Stimulated activated CD8-positive, alpha-beta memory T cell treated with anti-CD3 and anti-CD28 coated beads, Interleukin-15, amount 100 ng/mL, for 1 hour (primary cell): Measurements from ENCODE around the gene NOX5.

Experiments
- DNase-seq: peaks from one replicate; pipeline ENCODE4 v3.0.0-alpha.2; 2020; ENCODE audit warnings: low read depth

Gene NOX5

DNA sequence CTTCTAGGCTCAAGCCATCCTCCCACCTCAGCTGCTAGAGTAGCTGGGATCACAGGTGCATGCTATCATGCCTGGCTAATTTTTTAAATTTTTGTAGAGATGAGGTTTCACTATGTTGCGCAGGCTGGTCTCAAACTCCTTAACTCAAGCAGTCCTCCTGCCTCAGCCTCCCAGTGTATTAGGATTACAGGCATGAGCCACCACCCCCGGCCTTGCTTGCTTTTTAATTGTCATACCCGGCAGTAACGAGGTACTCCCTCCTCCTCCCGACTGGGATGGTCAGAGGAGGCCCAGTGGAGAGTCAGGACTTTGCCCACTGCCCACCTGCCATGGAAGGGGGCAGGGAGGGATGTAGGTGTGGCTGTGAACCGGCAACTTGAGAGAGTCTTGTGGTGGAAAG lies 4.5 kb downstream of the NOX5 start:
- DNase-seq = no peak

DNA sequence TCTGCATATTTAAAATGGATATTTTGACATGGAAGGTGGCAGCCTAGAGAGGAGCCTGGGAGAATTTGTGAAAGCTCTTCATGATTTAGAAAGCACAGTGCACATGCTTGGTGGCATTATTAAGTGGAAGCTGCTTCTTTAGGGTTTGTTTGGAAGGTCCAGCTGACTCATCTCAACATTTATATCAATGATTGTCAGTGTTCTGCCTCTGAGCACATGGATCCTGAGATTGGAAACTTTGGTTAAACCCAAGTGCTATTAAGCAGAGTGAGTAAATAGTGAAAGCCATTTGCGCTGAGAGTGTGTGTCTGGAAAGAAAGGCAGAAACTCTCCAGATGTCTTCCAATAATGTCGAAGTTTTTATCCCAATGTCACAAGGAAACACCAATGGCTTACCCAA lies 7.4 kb downstream of the NOX5 start:
- DNase-seq = no peak

DNA sequence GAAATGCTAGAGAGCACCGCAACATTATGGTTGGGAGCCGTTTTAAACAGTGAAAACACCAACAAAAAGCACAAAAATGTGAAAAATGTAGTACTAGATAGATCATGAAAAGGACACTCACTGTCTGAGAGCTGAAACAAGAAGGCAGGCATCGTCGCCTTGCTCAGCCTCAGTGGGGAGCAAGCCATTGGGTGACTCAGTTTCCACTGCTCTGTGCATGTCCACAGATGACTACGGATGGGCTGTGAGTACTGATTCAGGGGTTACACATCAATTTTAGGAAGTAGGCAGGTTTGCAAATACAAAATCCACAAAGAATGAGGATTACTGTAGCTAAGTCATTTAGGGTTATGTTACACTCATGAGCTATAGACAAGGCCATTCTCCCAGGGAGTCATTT lies 10.8 kb downstream of the NOX5 start:
- DNase-seq = no peak

GRCh38 chr15:69026355-69026754 lies 11.9 kb downstream of the NOX5 start:
- no peak for DNase-seq

DNA sequence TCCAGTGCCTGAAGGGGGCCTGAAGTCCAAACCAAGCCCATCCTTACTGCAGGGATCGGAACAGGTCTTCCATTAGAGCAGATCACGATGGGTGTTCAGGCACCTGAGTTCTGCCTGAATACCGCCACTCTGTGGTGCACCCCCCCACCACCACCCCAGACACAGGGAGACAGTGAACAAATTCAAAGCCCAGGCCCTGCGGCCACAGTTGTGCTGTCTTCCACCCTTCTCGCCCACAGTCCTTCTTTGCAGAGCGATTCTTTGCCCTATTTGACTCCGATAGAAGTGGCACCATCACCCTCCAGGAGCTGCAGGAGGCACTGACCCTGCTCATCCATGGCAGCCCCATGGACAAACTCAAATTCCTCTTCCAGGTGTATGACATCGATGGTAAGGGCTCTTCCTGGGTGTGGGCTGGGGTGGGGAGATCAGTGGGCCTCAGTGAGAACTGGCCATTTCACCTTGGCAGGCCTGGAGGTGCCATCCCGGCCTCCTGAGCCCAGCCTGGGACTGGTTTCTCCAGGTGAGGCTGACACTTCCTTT lies 13.6 kb downstream of the NOX5 start:
- DNase-seq = no peak

DNA sequence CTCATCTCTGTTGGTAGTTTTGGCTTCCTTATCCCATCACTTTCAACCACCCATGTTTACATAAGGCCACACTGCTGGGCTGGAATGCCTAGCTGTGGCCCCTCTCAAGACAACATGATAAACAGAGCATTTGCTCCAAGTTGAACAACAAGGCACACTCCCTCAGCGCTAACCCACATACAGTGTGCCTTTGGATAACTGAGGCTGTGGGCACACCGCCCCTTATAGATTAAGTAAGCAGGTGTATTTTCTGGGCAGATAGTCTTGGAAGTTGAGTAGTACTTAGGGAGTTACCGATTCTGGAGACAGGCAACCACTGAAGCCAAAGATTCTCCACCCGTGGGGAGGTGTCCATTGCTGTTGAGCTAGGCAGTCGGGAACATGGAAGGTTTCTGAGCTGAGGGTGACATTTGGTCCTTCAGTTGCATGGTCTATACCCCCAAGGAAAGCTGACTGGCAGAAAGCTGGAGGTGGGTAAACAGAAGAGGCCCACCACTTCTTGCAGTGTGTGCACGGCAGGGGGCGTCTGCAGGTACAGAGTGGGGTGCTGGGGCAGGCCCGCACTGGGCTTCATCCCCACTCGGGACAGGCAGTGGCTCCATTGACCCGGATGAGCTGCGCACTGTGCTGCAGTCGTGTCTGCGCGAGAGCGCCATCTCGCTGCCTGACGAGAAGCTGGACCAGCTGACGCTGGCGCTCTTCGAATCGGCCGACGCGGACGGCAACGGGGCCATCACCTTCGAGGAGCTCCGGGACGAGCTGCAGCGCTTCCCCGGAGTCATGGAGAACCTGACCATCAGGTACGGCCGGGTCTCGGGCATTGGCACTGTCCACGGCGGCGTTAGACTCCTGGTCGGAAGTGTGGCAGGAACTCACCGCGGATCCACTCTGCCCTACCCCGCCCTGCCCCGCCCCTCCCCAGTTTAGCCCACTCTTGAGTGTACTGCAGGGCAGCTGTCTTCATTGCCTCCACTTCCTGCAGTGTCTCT lies 16.8 kb downstream of the NOX5 start:
- no peak for DNase-seq

GRCh38 chr15:69032031-69032430 lies 17.5 kb downstream of the NOX5 start:
- no peak for DNase-seq

GRCh38 chr15:69032703-69033373 lies 18.3 kb downstream of the NOX5 start:
- no peak for DNase-seq

DNA sequence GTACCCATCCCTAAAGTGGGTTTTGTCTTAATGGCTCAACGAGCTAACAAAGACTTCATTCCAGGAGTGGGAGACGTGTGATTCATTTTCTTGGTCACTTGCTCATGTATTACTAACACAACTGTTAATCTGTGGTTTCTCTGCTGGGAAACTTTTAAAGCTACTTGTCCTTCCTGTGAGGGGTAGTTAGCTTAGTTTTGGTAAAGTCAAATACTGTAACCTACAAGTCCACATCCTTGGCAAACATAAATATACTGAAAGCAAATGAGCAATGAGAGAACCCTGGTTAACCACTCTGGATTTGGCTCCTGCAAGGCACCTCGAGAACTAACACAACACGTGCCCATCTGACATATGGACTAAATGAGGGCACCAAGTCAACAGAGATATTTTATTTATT lies 19.9 kb downstream of the NOX5 start:
- DNase-seq = no peak

- no peak for DNase-seq
Measured at GRCh38 chr15:69035205-69035917, 20.9 kb downstream of the NOX5 start.

DNA sequence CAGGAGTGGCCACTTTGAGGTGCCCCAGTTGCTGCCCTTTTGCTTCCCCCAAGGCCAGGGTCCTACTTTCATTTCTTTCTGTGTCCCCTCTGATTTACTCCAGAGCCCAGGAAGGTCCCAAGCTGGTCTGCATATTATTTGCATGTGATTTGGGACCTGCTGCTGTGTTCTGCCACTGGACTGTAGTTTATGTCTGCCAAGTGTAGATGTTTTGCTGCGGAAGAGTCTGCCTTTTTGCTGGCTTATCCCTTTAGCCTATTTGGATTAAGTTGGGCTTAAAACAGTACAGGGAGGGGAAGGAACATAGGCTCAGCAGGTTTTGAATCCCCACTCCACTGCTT lies 21.4 kb downstream of the NOX5 start:
- no peak for DNase-seq

DNA sequence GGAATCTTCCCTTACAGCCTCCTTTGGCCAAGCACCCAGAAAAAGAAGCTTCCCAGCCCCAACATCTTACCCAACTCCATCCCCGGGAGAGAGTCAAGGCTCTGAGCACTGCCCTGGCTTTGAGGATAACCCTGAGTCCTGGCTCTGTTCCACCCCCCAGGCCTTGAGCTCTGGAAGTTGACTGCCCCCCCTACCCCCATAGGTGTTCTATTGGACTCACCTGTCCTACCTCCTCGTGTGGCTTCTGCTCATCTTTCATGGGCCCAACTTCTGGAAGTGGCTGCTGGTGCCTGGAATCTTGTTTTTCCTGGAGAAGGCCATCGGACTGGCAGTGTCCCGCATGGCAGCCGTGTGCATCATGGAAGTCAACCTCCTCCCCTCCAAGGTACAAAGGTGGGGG lies 22.3 kb downstream of the NOX5 start:
- DNase-seq = no peak

- no peak for DNase-seq
Measured at GRCh38 chr15:69037482-69037881, 23.0 kb downstream of the NOX5 start.

DNA sequence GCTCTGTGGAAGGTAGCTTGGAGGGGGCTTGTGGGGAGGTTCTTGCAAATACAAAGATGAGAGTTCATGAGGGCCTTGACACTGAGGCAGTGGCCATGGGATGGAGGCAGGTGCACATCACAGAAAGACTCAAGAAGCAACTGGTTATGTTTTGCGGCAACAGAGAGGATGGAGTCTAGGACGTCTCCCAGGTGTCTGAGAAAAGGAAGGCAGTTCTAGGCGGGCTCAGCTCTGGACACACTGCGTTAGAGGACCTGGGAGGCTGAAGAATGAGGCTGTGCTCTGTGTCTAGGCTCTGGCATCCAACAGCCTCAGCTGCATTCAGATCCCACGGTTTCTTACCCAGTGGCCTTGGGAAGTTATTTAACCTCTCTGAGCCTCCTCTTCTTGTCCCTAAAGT lies 23.5 kb downstream of the NOX5 start:
- DNase-seq = no peak

- DNase-seq = no peak
Measured at GRCh38 chr15:69038508-69038907, 24.0 kb downstream of the NOX5 start.

DNA sequence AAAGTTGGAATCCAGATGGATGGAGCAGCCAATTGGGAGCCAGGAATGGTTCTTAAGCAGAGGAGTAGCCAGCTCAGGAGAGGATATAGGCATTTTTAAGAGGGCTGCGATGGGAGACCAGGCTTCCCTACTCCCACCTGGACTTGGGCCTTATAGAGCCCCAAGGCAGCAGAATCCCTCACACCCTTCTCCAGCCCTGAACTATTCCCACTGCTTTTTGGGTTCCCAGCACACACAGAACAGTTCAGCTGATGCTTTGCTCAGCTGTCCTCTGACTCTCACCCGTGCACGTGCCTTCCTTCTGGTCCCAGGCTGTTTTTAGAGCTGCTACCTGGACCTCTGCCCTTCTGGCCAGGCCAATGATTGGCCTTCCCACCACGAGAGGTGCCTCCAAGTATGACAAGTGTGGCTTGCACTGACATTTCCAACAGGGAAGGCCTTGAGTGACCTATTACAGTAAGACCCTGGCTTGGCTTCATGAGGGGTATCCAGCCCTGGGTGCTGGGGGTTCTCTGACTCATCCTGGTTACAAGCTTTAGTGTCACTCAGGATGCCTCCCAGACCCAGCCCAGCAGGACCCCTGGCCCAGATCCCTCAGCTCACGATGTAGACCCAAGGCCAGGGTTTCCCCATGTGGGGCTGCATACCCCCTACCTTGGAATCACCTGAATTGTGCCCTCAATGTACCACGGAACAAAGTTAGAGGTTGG lies 25.2 kb downstream of the NOX5 start:
- no peak for DNase-seq

- no peak for DNase-seq
Measured at GRCh38 chr15:69042531-69042930, 28.0 kb downstream of the NOX5 start.

- no peak for DNase-seq
Measured at GRCh38 chr15:69045802-69046201, 31.3 kb downstream of the NOX5 start.

GRCh38 chr15:69046781-69047180 lies 32.3 kb downstream of the NOX5 start:
- no peak for DNase-seq

- no peak for DNase-seq
Measured at GRCh38 chr15:69049976-69050375, 35.5 kb downstream of the NOX5 start.

DNA sequence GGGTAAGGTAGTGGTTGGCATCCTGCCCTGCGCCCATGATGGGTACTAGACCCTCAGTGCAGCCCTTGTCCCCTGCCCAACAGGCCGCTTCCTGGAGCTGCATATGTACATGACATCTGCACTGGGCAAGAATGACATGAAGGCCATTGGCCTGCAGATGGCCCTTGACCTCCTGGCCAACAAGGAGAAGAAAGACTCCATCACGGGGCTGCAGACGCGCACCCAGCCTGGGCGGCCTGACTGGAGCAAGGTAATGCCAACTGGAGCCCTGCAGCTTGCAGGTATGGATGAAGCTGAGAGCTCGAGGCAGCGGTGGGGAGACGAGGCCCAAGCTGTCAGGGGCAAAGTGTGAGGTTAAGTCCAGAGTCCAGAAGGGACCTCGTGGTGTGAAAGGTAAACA lies 40.8 kb downstream of the NOX5 start:
- no peak for DNase-seq

DNA sequence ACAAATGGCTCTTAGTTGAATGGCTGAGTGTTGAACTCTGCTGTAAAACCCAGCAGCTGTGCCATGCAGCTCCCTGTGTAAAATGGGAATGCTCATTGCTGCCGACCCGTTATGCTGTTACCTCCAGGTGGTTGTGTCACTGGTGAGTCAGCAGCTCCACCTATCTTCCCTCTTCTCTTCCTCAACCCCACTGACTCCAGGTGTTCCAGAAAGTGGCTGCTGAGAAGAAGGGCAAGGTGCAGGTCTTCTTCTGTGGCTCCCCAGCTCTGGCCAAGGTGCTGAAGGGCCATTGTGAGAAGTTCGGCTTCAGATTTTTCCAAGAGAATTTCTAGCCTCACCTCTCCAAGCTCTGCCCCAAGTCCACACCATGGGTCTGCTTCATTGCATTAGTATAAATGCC lies 41.9 kb downstream of the NOX5 start:
- DNase-seq = no peak
